22Rv1 (cell line): ENCODE data around the gene ANK2.

Experiments
- H3K27ac ChIP-seq: fragments of 450-650 bp; 2 replicates; pipeline ENCODE4 v1.5.1; 2017
- ZFX ChIP-seq: fragments of 450-650 bp; IDR thresholded peaks from 2 replicates; pipeline ENCODE4 v1.6.1; 2017; ENCODE audit warnings: antibody characterized with exemption, borderline replicate concordance
- TF ChIP-seq, protein P1 (sequence below): fragments of 450-650 bp; IDR thresholded peaks from 2 replicates; pipeline ENCODE4 v1.5.1; 2017; ENCODE audit warnings: mild to moderate bottlenecking

The ANK2 gene

DNA sequence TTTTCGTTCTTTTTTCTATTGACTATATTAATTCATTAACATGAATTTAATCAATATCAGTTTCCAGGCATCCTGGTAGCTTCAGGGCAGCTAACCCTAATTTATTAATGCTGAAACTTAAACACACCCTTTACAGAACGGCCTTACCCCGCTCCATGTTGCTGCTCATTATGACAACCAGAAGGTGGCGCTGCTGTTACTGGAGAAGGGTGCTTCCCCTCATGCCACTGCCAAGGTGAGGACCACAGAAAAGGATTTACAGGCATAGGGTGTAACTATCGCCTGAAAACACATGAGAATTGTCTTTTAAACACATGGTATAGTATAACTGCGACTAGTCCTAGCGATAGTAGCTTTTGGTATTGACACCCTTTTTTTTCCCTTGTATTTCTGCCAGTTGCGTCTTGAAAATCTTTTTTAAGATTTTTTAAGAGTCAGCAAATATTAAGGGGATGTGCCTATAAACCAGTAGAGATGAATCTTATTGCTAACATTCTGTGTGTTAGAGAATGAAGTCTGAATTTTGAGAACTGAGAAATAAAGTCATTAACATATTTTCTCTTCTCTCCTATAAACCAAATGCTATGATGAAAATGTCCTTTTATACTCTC is 229.0 kb downstream of the ANK2 start:
- TF ChIP-seq, protein P1, sequence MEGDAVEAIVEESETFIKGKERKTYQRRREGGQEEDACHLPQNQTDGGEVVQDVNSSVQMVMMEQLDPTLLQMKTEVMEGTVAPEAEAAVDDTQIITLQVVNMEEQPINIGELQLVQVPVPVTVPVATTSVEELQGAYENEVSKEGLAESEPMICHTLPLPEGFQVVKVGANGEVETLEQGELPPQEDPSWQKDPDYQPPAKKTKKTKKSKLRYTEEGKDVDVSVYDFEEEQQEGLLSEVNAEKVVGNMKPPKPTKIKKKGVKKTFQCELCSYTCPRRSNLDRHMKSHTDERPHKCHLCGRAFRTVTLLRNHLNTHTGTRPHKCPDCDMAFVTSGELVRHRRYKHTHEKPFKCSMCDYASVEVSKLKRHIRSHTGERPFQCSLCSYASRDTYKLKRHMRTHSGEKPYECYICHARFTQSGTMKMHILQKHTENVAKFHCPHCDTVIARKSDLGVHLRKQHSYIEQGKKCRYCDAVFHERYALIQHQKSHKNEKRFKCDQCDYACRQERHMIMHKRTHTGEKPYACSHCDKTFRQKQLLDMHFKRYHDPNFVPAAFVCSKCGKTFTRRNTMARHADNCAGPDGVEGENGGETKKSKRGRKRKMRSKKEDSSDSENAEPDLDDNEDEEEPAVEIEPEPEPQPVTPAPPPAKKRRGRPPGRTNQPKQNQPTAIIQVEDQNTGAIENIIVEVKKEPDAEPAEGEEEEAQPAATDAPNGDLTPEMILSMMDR: peak; percentile 93
- no peak for TF ChIP-seq ZFX
- no peak overlapping the region for H3K27ac ChIP-seq

DNA sequence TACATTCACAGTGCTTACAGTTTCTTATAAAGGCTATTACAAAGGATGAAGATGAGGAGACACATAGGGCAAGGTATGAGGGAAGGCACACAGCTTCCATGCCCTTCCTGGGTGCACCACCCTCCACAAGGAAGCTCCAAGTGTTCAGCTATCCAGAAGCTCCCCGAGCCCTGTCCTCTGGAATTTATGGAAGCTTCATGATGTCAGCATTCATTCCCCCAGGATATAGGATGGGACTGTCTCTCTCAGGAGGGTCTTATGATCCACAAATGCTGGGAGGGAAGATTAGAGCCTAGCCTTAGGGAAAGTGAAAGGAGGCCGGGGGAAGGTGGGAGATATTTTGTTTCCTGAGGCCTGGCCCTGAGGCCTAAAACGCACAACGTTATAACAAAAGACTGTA is 236.0 kb downstream of the ANK2 start:
- H3K27ac ChIP-seq: no peak overlapping the region
- no peak for TF ChIP-seq ZFX
- TF ChIP-seq, protein P1: no peak

DNA sequence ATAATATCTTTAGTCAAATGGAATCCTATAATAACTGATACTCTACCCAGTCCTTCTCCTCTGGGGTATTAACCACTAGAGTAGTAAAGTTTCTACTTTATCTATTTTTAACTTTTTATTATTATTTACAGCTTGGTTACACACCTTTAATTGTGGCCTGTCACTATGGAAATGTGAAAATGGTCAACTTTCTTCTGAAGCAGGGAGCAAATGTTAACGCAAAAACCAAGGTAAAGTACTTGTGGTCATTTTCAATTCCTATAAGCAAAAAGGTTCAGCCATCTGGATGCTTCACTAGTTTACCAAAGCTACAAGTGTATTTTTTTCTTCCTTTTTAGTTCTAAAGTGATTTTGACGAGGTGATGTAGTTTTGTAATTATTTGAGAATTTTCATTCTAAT is 238.8 kb downstream of the ANK2 start:
- no peak overlapping the region for H3K27ac ChIP-seq
- TF ChIP-seq ZFX: no peak
- TF ChIP-seq, protein P1: no peak

DNA sequence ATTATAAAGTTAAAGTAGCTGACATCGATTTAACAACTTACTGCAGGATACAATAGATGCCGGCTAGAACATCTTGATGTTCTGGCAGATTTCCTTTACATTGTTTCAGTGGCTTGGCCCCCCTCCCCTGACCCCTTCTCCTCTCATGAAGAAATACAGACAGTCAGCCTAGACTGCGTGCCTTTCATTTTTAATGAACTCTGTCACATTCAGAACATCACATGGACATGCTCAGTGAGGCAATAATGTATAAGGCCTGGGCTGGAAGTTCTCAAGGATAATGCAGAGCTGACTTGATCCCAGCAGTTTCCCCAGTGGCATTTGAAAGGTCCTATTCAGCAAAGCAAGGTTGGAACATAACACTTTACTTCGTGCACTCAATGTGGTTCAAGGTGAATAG is 239.2 kb downstream of the ANK2 start:
- H3K27ac ChIP-seq: no peak overlapping the region
- no peak for TF ChIP-seq ZFX
- TF ChIP-seq, protein P1: no peak

DNA sequence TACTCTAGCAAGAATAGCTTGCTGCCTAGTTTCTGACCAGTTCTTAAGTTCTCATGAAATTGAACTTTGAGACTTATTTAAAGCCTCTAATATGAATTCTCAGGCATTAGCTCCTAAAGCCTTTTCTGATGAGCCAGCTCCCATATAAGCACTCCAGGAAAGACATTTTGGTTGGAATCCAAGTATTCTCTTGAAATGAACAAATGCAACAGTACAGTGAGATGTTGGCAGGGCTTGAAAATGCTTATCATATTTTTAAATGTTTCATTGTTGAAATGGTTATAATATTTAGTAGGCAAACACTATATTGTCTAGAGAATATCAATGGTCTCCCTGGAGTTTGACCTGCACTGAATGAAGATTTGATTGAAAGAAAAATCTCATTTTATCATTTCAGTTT is 240.3 kb downstream of the ANK2 start:
- TF ChIP-seq, protein P1: no peak
- TF ChIP-seq ZFX: no peak
- H3K27ac ChIP-seq: no peak overlapping the region

DNA sequence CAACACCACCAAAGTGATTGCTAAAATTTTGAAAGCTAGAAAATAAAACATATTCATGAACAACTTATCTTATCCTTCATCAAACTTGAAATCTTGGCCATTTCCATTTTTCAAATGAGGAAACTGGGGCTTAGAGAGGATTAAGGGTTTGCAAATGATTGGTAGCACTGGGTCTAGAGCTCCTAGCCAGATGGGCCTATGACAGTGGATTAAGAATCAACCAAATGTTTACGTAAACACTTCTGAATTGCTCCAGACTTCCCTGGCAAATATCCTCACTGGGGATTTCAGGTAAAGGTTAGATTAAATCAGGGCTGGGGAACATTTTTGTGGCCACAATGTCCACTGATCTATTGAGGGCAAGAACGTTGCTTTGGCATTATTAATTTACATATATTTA is 241.2 kb downstream of the ANK2 start:
- TF ChIP-seq, protein P1: no peak
- no peak for TF ChIP-seq ZFX
- H3K27ac ChIP-seq: no peak overlapping the region

DNA sequence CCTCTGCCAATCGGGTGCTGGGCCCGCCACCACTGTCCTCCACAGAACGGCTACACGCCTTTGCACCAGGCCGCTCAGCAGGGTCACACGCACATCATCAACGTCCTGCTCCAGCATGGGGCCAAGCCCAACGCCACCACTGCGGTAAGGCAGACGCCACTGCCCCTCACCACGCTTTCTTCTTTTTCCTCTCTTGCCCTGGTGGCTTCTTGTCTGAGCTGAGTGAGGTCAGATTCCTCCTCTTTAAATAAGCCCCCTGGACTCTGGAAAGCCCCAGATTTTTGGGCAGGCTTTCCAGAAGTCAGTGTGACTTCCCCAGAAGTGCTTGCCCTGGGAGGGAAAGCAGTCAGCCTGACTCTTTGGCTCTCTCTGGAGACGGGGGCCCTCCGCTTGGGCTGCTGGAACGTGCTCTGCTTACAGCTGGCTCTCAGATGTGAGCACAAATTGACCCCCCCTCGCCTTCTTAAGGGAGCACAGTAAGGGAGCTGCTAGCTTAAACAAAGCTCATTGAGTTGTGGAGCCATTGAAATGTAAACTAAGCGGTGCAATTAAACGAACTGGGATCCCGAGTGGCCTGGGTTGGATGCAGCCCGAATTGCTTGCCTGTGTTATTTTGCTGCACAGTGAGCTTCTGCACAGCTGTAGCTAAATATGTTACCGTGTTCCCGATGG is 243.1 kb downstream of the ANK2 start:
- TF ChIP-seq ZFX: no peak
- TF ChIP-seq, protein P1: no peak
- no peak overlapping the region for H3K27ac ChIP-seq
